Stimulated activated CD8-positive, alpha-beta memory T cell treated with anti-CD3 and anti-CD28 coated beads, Interleukin-15, amount 100 ng/mL, for 1 hour (primary cell): Measurements from ENCODE around the gene ATR.

Experiments
- DNase-seq: peaks from one replicate; pipeline ENCODE4 v3.0.0-alpha.2; 2020; ENCODE audit warnings: low read depth

ATR gene

DNA sequence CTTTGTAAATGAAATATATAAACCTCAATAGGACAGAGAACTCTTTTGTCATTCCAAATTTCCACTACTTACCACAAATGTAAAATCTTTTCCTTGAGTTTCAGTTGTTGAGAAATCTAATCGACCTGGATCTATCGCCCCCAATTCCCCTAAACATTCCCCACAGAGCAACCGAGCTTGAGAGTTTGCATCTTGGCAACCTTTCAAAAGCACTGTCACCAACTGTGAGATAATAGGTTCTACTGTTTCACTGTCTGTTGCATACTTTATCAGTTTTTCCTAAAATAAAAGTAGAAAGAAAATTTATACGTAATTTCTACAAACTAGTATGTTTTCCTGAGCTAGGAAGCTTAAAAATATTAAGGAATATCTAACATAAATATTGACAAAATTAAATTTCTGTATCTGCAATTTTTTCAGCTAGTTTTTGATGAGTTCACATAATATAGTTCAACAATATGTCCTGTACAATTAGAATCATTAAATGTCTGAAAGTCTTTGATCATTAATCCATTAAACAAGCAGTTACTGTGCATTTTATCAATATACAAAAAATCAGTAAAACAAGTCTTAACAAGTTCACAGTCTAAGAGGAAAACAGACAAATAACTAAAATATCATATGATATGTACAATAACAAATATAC, 54.5 kb downstream of the ATR start:
- DNase-seq: no peak

DNA sequence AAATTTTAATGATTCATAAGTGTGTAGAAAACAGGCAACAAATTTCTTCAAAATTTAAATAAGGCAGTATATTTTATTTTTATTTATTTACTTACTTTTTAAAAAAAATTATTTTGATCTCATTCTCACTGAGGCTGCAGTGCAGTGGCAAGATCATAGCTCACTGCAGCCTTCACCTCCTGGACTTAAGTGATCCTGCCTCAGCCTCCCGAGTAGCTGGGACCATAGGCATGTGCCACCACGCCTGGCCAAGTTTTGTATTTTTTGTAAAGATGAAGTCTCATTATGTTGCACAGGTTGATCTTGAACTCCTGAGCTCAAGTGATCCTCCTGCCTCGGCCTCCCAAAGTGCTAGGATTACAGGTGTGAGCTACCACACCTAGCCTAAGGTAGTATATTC, 69.5 kb downstream of the ATR start:
- no peak for DNase-seq

DNA sequence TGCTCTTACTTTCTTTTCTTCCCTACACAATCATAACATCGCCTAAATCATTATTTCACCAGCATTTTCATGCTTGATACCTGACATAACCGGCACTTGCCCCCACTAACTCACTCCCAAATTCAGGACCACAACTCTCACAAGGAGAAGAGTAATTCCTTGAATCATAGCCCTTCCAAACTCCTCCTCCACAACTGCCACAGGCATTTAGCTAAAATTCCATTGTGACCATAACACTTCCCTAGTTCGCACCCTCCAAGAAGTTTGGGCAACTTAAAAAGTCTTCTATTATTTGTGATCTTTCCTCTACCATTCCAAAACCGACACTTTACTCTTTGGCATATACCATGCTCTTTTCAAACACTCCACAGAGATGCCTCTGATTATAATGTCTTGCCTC, 71.3 kb downstream of the ATR start:
- no peak for DNase-seq

DNA sequence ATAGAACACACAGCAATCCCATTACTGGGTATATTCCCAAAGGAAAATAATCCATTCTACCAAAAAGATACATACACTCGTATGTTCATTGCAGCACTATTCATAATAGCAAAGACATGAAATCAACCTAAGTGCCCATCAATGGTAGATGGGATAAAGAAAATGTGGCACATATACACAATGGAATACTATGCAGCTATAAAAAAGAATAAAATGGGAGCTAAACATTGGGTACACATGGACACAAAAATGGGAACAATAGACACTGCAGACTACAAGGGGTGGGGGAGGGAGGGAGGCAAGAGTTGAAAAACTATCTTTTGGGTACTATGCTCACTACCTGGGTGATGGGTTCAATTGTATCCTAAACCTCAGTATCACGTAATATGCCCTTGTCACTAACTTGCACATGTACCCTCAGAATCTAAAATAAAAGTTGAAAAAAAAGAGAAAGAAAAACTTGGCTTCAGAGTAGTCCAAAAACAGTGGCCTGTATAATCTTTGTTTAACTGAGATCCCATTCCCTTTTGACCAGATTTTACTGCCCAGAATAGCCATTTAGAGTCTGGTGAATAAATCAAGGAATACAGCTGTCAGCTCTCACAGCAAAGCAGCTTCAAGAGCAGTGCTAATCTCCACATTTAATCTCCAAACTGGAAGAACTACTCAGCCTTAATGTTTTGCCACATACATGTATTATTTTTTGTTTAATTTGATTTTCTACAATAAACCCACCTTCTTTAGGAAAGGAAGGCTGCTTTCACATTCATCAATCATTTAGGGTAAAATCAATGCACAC, 76.1 kb downstream of the ATR start:
- DNase-seq: no peak

DNA sequence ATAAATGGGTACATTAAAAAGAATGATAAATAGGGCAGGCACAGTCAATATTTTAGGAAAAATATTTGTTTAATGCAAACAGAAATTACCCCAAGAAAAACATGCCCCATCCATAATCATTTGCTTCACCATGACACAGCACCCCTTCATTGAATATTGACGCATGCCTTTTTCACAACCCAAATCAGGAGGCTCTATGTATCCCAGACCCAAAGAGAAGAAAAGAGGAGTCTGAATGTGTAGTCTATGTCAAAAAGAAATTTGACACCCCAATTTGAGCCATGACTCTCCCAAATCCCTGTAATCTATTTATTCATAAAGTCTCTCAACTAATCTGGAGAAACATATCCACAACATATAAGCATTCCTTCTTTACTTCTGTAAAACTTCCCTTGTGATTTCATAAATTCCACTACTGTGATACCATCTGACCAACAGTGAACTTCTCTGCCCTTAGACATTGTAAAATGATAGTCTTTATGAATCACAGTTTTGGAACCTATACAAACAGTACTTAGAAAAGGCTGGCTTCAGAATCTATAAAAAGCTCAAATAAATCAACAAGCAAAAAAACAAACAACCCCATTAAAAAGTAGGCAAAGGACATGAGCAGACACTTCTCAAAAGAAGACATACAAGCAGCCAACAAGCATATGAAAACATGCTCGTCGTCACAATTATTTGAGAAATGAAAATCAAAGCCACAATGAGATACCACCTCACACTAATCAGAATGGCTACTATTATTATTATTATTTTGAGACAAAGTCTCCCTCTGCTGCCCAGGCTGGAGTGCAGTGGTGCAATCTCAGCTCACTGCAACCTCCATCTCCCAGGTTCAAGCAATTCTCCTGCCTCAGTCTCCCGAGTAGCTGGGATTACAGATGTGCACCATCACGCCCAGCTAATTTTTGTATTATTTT, 77.3 kb downstream of the ATR start:
- DNase-seq: no peak

DNA sequence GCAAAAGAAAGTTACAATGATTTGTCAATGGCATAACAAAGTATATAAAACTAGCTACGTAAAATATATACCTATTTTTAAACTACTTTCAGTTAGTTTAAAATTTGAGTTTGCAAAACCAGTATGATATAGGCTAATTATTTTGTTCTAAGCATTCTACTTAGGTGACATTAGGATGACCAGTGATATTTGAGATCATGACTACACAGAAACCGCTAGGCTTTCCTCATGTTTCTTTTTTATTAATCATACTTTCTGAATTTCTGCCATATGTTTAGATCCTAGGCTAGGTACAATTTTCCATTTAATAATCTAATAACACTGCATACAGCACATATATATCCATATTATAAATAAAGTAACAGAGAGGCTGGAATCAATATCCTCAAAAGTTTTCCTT, 78.3 kb downstream of the ATR start:
- no peak for DNase-seq

DNA sequence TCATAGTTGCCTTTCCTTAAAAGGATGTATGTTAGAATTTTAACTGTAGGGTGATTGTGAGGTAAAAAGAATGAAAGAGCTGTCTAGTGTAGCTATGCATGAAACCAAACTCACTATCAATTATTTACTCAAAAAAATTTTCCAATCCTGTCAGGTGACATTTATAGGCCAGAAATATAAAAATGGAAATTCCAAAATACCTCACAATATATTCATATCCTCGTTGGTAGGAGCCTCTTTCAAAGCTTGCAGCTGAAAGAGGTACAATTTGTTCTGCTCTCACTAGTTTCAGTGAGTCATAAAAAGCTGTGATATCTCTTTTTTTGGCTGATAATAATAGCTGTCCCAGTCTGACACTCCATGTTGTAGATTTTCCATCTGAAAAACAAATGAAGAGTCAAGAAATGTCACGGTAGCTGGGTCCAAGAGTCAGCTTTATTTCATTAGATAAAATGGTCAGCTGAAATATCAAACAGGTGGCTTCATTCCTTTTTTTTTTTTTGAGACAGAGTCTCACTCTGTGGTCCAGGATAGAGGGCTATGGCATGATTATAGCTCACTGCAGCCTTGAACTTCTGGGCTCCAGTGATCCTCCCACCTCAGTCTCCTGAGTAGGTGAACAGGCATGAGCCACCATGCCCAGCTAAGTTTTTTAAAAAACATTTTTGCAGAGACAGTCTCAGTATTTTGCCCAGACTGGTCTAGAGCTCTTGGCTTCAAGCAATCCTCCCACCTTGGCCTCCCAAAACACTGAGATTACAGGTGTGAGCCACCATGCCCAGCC, 79.9 kb downstream of the ATR start:
- DNase-seq: no peak

DNA sequence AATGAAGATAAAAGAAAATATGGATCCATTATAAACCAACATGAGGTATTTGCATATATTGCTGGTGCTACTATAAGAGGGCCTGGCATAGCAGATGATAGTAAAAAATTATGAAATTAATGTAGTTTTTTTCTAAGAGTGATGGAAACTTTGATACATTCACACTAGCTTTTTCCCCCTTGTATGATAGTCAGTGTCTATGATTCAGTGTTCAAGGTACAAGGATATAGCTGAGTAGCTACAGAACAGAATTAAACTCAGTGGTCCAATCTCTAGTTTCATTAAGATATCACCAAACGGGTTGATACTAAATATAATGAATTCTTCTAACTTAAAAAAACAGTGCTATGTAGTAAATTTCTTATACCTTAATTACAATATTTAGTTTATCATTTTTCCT, 80.8 kb downstream of the ATR start:
- no peak for DNase-seq

DNA sequence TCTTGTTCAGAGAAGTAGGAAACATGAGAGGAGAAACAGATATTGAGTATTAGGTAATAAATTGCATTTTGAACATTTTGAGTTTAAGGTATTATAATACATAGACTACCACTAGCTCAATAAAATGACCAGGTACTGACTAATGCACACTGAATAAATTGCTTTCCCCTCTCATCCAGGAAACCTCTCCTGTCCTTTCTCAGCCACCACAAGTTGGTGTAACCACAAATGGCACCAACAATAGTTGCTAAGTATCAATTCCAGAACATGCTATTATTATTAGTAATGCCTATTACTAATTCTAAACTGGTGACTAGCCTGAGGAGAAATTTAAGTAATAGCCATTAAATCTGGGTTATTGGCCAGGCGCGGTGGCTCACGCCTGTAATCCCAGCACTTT, 83.4 kb downstream of the ATR start:
- no peak for DNase-seq

DNA sequence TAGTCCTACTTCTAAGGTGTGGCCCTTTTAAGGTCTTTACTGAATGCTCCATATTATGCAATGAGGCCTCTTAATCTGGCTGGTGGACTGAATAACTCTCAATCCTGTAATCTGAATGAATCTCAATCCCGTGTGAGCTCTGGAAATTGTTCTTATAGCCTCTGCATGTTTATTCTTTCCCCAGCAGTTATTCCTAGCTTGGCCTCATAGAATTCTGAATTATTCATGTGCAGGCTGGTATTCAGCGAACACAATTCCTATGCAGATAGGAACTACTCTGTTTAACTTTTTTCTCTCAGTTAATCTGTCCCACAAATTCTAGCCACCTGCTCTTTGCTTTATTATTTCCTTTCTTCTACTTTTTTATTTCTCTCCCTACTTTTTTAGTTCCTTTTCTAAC, 86.3 kb downstream of the ATR start:
- DNase-seq: no peak

DNA sequence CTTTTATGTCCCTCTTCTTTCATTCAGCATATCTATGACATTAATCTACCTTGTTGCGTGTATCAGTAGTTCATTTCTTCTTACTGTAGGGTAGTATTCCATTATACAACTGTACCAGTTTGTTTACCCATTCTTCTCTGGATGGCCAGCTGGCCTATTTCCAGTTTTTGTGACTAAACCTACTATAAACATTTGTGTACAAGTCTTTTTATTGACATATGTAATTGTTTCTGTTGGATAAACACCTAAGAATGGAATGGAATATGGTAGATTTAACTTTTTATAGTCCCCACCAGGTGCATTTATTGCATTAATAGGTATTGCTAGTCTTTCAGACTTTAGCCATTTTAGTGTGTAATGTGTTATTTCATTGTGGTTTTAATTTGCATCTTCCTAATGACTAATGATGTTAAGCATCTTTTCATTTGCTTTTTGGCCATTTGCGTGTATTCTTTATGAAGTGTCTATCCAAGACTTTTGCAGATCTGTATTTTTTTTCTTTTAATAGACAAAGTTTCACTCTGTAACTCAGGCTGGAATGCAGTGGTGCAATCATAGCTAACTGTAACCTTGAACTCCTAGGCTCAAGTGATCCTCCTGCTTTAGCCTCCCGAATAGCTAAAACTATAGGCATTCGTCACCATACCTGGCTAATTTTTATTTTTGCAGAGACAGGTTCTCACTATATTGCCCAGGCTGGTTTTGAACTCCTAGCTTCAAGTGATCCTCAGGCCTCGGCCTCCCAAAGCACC, 88.8 kb downstream of the ATR start:
- no peak for DNase-seq

DNA sequence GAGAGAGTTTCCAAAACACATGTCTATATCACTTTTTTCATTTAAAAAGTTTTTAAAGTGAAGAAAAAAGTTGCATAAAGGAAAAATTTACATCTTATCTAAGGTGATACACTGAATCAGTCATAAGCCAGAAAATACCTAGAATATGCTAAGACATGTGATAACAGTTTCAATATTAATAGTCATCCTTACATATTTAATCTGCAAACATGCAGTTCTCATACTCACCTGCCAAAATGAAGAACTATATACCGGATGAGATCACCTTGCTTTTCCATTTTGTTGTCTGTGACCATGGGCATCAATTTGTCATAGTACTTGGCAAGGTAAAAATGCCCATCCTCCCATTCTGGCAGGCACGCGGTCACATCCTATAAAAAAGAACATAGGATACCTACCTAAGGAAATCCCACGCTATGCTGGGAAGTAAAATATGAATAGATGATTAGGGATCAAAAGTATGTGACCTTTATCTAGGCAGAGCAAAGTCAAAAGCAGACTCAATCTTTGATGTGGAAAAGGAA, 93.6 kb downstream of the ATR start:
- no peak for DNase-seq

DNA sequence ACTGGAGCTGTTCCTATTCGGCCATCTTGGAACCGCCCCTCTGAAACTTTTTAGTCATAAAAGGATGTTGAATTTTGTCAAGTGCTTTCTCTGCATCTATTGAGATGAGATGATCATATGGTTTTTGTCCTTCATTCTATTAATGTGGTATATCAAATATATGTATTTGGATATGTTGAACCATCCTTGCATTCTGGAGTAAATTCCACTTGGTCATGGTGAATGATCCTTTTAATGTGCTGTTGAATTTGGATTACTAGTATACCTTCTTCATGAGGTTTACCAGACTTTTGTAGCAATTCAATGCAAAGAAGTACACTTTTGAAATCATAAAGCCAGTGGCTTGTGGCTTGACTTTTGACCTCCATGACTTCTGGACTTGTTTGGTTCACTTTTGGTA, 97.3 kb downstream of the ATR start:
- DNase-seq: no peak

DNA sequence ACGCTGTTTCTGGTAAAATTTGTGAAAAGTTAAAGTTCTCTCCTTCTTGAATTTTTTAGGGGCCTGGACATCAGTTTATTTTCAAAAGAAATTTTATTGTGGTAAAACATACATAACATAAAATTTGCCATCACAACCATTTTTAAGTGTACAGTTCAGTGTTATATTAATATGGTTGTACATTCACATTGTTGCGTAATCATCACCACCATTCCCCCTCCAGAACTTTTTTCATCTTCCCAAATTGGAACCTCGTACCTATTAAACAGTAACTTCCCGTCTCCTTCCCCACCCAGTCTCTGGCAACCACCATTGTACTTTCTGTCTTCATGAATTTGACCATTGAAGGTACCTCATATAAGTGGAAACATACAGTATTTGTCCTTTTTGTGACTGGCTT, 107.7 kb downstream of the ATR start:
- DNase-seq: no peak

DNA sequence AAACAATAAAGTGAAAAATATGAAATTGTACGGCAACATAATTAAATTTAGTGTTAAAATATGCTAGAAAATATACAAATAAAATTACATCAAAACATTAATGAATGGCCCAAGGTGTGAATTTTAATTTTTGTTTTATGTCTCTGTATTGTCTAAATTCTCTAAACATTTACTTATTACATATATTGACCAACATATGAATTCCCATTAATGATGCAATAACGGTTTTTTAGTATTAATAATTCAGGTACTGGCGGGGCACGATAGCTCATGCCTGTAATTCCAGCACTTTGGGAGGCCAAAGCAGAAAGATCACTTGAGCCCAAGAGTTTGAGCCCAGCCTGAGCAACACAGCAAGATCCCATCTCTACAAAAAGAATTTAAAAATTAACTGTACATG, 110.1 kb downstream of the ATR start:
- DNase-seq: no peak

DNA sequence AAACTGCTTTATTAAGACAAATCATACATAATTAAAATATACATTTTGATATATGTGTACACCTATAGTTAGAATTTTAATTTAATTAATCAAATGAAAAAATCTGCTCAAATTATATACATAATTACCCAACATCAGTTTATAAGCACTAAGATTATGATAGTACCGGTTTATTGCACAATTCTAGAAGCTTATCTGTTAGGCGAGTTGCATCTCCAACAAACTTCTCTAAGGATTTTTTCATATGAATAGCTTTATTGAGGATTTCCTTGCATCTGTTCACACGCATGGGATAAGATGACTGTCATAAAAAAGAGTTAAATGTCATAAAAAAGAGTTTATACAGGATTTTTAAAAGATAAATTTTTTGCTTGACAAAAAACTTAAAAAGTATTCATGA, 110.8 kb downstream of the ATR start:
- no peak for DNase-seq

DNA sequence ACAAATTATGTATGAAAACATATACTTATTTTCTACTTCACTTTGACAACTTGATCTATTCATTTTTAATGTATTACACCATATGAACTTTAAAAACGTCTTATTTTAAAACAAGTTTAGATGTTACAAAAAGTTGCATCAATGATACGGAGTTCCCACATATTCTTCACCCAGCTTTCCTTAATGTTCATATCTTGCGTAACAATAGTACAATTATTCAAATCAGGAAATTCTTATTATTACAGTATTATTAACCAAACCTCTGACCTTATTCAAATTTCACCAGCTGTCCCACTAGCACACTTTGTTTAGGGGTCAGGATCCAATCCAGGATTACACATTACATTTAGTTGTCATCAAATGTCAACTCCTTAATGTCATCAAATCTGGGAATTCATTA, 117.8 kb downstream of the ATR start:
- no peak for DNase-seq

DNA sequence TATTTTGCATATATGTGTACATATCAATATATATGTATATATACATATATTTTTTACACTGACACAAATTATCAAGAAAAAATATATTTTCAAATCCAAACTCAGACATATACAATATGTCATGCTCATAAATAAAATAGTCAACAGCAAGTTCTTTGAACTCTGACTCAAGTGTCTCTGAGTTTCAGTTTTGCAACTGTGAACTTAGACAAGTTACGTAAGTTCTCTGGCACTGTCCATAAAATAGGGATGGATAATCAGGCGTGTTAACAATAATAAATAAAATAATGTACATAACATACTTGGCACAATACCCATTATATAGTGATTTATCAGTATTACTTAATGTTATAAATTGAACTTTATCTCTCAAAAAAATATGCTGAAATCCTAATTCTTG, 118.6 kb downstream of the ATR start:
- no peak for DNase-seq

DNA sequence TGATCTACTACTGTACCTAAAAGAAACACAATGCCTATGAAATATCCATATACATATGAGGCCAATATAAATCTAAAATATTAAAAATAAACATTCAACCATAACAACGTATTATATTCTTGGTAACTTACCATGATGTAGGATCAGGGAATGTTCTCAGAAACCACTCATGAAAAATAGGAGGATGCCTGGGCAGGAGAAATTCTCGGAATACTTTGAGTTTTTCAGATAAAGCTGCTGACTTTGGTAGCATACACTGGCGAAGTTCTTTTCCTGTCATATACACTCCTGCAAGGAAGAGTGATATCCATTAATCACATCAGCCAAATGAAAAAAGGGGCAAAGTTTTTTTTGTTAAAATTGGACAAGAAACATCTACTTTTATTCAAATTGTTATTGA, 119.4 kb downstream of the ATR start:
- DNase-seq: no peak

DNA sequence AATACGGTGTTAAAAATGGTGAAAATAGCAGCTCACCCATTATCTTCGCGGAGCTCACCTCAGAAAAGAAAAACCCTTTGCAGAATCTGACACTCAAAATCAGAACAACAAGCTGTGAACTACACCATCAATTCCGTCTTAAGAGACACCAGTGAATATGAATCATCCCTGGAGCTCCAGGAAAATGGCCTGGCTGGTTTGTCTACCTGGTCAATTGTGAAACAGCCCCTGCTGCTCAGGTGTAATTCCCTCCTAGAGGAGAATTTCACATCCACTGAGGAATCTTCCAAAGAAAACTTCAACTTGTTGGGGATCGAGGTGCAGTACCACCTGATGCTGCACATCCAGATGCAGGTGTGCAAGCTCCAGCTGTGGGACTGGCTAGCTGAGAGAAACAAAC, 127.7 kb downstream of the ATR start:
- DNase-seq: no peak

DNA sequence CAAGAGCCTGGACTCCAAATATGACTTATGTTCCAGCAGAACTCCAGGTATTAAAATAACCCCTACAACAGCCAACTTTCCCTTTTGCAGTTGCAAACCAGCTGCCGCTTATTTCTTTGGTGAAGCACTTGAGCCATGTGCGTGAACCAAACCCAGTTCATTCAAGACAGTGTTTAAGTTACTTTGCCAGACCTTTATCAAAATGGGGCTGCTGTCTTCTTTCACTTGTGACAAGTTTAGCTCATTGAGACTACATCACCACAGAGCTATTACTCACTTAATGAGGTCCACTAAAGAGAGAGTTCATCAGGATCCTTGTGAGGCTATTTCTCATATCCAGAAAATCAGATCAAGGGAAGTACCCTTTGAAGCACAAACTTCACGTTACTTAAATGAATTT, 128.3 kb downstream of the ATR start:
- no peak for DNase-seq
